Activated naive CD4-positive, alpha-beta T cell treated with Interleukin-2 at 50 U/mL for 16 hours (primary cell): Measurements from ENCODE around the gene PSMB11.

Source experiments
- DNase-seq: peaks from one replicate; pipeline ENCODE4 v3.0.0-alpha.2; 2020

PSMB11 gene

DNA sequence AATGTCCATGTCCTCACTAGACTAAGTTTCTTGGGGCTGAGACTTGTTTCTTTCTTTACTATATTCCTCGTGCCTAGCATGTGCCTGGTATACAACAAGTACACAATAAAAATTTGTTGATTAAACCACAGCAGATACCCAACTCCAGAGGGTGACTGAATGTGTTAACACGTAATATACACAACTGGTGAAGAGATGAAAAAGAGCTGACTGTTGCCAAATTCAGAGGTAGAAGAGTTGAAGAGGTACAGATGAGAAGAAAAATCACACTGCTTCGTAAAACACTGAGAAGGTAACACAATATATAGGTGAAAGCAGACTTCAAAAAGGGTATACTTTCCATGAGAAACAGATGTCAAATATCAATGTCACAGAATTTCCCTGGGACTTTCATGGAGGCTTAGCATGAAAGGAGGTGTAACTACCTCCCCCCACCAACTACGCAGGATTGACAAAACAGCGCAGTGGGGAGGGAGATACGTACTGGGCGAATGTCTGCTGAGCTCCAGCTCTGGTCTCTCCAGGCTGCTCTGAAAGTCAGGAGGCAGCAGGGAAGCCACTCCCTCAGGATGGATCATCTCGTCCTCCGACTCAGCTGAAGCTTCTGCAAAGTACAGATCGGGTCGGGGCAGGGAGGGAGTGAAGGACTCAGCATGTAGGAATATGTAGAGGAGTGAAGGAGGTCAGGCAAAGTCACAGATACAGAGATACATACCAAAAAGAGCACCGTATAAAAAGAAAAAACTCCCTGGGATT lies 47.7 kb downstream of the PSMB11 start:
- no peak for DNase-seq

- no peak for DNase-seq
These were observed 48.2 kb downstream of the PSMB11 start for GRCh38 chr14:23090254-23090636.

- DNase-seq, result no peak
These were observed 49.5 kb downstream of the PSMB11 start for GRCh38 chr14:23091294-23092225.

DNA sequence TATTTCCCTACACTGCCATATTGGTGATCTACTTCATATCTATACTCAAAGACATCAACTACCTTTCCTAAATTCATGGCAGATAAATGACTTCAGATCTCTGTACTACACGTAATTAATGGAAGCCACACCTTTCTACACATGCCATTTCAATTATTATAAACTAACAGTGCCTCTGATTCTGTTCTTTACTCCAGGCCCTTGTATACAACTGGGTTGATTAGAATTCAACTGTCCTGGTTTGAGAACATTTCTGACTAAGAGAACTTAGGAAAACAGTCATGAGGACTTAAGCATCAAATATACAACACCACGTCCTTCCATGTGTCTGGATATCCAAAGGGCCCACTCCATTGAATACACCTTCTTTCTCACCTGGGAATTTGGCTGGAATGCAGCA lies 51.1 kb downstream of the PSMB11 start:
- DNase-seq, result no peak

GRCh38 chr14:23093526-23093925 lies 51.5 kb downstream of the PSMB11 start:
- no peak for DNase-seq
